Tibial nerve (tissue), 4 donors: ENCODE results near the gene NSDHL.

Source experiments
- EP300 ChIP-seq, 2 donors: sonication (generic); formaldehyde crosslinking; IDR thresholded peaks; one replicate each; pipeline ENCODE4 v1.6.1; 2017; ENCODE audit warnings: antibody characterized with exemption in 2 of 2, mild to moderate bottlenecking in 1 of 2
- POLR2A ChIP-seq, 2 donors: fragments of 450-650 bp; IDR thresholded peaks; one replicate each; pipeline ENCODE4 v1.6.1; 2017; ENCODE audit warnings: antibody characterized with exemption in 2 of 2, mild to moderate bottlenecking in 2 of 2, moderate library complexity in 2 of 2
- TF ChIP-seq, protein P1 (sequence below), 5 experiments: fragments of 200-600 bp in 3 of 5; fragments of 450-650 bp in 2 of 5; sonication (generic) in 3 of 5; IDR thresholded peaks; one replicate each; pipeline ENCODE4 v1.5.1; 2016 to 2019; ENCODE audit warnings: antibody characterized with exemption in 5 of 5, mild to moderate bottlenecking in 3 of 5, moderate library complexity in 2 of 5

DNA sequence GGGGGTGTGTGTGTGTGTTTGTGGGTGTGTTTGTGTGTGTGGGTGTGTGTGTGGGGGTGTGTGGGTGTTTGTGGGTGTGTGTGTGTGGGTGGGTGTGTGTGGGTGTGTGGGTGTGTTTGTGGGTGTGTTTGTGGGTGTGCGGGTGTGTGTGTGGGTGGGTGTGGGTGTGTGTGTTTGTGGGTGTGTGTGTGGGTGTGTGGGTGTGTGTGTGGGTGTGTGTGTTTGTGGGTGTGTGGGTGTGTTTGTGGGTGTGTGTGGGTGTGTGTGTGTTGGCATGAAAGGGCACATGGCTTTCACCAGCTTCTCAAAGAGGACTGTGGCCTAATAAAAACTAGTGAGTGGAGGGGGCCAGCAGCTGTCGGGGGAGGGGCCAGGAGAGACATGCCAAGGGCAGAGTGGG, 41.7 kb downstream of the NSDHL start:
- TF ChIP-seq, protein P1, sequence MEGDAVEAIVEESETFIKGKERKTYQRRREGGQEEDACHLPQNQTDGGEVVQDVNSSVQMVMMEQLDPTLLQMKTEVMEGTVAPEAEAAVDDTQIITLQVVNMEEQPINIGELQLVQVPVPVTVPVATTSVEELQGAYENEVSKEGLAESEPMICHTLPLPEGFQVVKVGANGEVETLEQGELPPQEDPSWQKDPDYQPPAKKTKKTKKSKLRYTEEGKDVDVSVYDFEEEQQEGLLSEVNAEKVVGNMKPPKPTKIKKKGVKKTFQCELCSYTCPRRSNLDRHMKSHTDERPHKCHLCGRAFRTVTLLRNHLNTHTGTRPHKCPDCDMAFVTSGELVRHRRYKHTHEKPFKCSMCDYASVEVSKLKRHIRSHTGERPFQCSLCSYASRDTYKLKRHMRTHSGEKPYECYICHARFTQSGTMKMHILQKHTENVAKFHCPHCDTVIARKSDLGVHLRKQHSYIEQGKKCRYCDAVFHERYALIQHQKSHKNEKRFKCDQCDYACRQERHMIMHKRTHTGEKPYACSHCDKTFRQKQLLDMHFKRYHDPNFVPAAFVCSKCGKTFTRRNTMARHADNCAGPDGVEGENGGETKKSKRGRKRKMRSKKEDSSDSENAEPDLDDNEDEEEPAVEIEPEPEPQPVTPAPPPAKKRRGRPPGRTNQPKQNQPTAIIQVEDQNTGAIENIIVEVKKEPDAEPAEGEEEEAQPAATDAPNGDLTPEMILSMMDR (IDR thresholded peaks at IDR 0.05), result no peak
- TF ChIP-seq POLR2A (IDR thresholded peaks at IDR 0.05) (no peak), EP300 (IDR thresholded peaks at IDR 0.05) (no peak)
